ENCODE data around the gene FKBP10. TPM values are rescaled to one million over a fixed set of nuclear protein-coding genes. Genes with fewer than 3 reads are reported as not detected.

FKBP10 gene
- total RNA-seq, 1 experiment from 2014 or later: 143 TPM

- no peak overlapping the region for H3K27ac ChIP-seq
- no TSS peak for BruUV-seq (replicated peaks)
These were observed 16.5 kb upstream of the FKBP10 start for GRCh38 chr17:41796121-41796895.

GRCh38 chr17:41797377-41797776 is 15.4 kb upstream of the FKBP10 start:
- Histone ChIP-seq H3K36me3 (ENCODE audit: low read depth) (no peaks in the 10 kb centered on the region), H3K4me2 (no peak overlapping the region), H3K9me2 (ENCODE audit: insufficient read depth) (no peaks in the 10 kb centered on the region), H3K9me3 (ENCODE audit: insufficient read depth, low read depth) (no peaks in the 10 kb centered on the region), H3K27me3 (ENCODE audit: insufficient read depth, low read depth) (no peaks in the 10 kb centered on the region), H3F3A (ENCODE audit: insufficient read depth, low read depth) (peaks cover 41% of the 10 kb centered on the region), H3K79me2 (ENCODE audit: low read depth) (no peaks in the 10 kb centered on the region), H2AFZ (no peak overlapping the region), H3K27ac (no peak overlapping the region), H4K20me1 (ENCODE audit: insufficient read depth) (no peaks in the 10 kb centered on the region), H3K4me1 (replicated peaks; ENCODE audit: insufficient read depth) (peaks cover 42% of the 10 kb centered on the region), H3K4me3 (no peak overlapping the region)
- no peak for DNase-seq
- intact Hi-C loops (cut with micrococcal nuclease; ENCODE audit: unreplicated experiment): no loop called here
- TF ChIP-seq EZH2 (IDR thresholded peaks at IDR 0.05; ENCODE audit: low read depth): no peak
- TF ChIP-seq CTCF (conservative IDR thresholded peaks at IDR 0.05): no peak
- no TSS peak for BruUV-seq (replicated peaks)
- ChIA-PET CTCF (interaction anchor here (0.7 kb wide), 1 partner anchor 57 kb away, joined by 6 read pairs; no protein-coding TSS in a partner anchor), POLR2A (ENCODE audit: unreplicated experiment) (no interaction called here)

More at GRCh38 chr17:41796121-41796895, 16.5 kb upstream of the FKBP10 start:
- Histone ChIP-seq H3K4me2 (no peak overlapping the region), H3K9me2 (ENCODE audit: insufficient read depth) (no peaks in the 10 kb centered on the region), H3K9me3 (ENCODE audit: insufficient read depth, low read depth) (no peaks in the 10 kb centered on the region), H3K4me3 (no peak overlapping the region), H4K20me1 (ENCODE audit: insufficient read depth) (no peaks in the 10 kb centered on the region), H3K4me1 (replicated peaks; ENCODE audit: insufficient read depth) (peaks cover 50% of the 10 kb centered on the region), H3K36me3 (ENCODE audit: low read depth) (no peaks in the 10 kb centered on the region), H3K79me2 (ENCODE audit: low read depth) (no peaks in the 10 kb centered on the region), H2AFZ (no peak overlapping the region), H3K27me3 (ENCODE audit: insufficient read depth, low read depth) (no peaks in the 10 kb centered on the region), H3F3A (ENCODE audit: insufficient read depth, low read depth) (peaks cover 44% of the 10 kb centered on the region)
- POLR2A ChIA-PET (ENCODE audit: unreplicated experiment): interaction anchor here (0.5 to 1.2 kb wide), 2 partner anchors 11 to 48 kb away, joined by 4 to 6 read pairs; no protein-coding TSS in a partner anchor
- intact Hi-C loops (cut with micrococcal nuclease; ENCODE audit: unreplicated experiment): no loop called here
- TF ChIP-seq CTCF (conservative IDR thresholded peaks at IDR 0.05) (no peak), EZH2 (IDR thresholded peaks at IDR 0.05; ENCODE audit: low read depth) (no peak)
- CTCF ChIA-PET: interaction anchor here (1.0 kb wide), 1 partner anchor 18 kb away, joined by 3 read pairs; no protein-coding TSS in a partner anchor
- no peak for DNase-seq

GRCh38 chr17:41799366-41799765 is 13.4 kb upstream of the FKBP10 start:
- Histone ChIP-seq H4K20me1 (ENCODE audit: insufficient read depth) (no peaks in the 10 kb centered on the region), H3K4me1 (replicated peaks; ENCODE audit: insufficient read depth) (peaks cover 25% of the 10 kb centered on the region), H3K27ac (no peak overlapping the region; the same call in 1 of the 2 replicates), H3K27me3 (ENCODE audit: insufficient read depth, low read depth) (no peaks in the 10 kb centered on the region), H3K4me3 (no peak overlapping the region), H3K79me2 (ENCODE audit: low read depth) (no peaks in the 10 kb centered on the region), H2AFZ (no peak overlapping the region), H3K4me2 (0 out of 2 replicates have a peak overlapping the region, but pooled peaks have one; percentile 71), H3K36me3 (ENCODE audit: low read depth) (no peaks in the 10 kb centered on the region), H3F3A (ENCODE audit: insufficient read depth, low read depth) (peaks cover 27% of the 10 kb centered on the region; the same call in 1 of the 2 replicates), H3K9me2 (ENCODE audit: insufficient read depth) (no peaks in the 10 kb centered on the region), H3K9me3 (ENCODE audit: insufficient read depth, low read depth) (no peaks in the 10 kb centered on the region)
- ChIA-PET CTCF (interaction anchor here (0.6 to 1.2 kb wide), 2 partner anchors 14 to 60 kb away, joined by 5 to 9 read pairs; no protein-coding TSS in a partner anchor), POLR2A (ENCODE audit: unreplicated experiment) (interaction anchor here (3.0 kb wide), 1 partner anchor 14 kb away, joined by 81 read pairs; the partner anchor contains the start of gene JUP)
- intact Hi-C loops (cut with micrococcal nuclease; ENCODE audit: unreplicated experiment): no loop called here
- no TSS peak for BruUV-seq (replicated peaks)
- peak in 1 of 2 experiments; percentile 61 for DNase-seq
- TF ChIP-seq EZH2 (IDR thresholded peaks at IDR 0.05; ENCODE audit: low read depth) (no peak), CTCF (conservative IDR thresholded peaks at IDR 0.05) (no peak)
